Activated T-helper 1 cell treated with anti-CD3 and anti-CD28 coated beads, Interleukin-12 subunit alpha, Interleukin-12 subunit beta, Interleukin-2, Interleukin-4 antibody, amounts not matched to agents 30 ng/mL and 10 ng/mL and 1 ng/mL, durations not matched to agents 14 hours and 24 hours and 36 hours (primary cell): ENCODE measurements around the gene RANGAP1. TPM values are rescaled to one million over a fixed set of nuclear protein-coding genes. Genes with fewer than 3 reads are reported as not detected.

ENCODE experiments used
- DNase-seq: peaks from one replicate; pipeline ENCODE4 v3.0.0; 2021; ENCODE audit warnings: low spot score
- H3K27ac Mint-ChIP-seq: one replicate; pipeline ENCODE4 v1.8.0; 2021; ENCODE audit warnings: mild to moderate bottlenecking, mixed read lengths
- H3K27me3 Mint-ChIP-seq: one replicate; pipeline ENCODE4 v1.8.0; 2022; ENCODE audit warnings: mild to moderate bottlenecking, moderate library complexity, mixed read lengths; ENCODE audit not compliant: insufficient read depth
- H3K36me3 Mint-ChIP-seq: one replicate; pipeline ENCODE4 v1.8.0; 2021; ENCODE audit warnings: low read depth, mixed read lengths
- H3K4me1 Mint-ChIP-seq: one replicate; pipeline ENCODE4 v1.8.0; 2021; ENCODE audit warnings: low read depth, mixed read lengths
- H3K4me3 Mint-ChIP-seq: one replicate; pipeline ENCODE4 v1.8.0; 2021; ENCODE audit warnings: mild to moderate bottlenecking, moderate library complexity, mixed read lengths
- H3K9me3 Mint-ChIP-seq: one replicate; pipeline ENCODE4 v1.8.0; 2021; ENCODE audit warnings: mixed read lengths
- intact Hi-C: fragments of 100-400 bp; cut with micrococcal nuclease; formaldehyde crosslinking; loops from one replicate; pipeline ENCODE4 v1.15.1; 2024
- total RNA-seq: library from RNA; stranded (reverse); gene quantifications from 2 replicates; pipeline ENCODE4 v1.2.3, GENCODE V29; 2022

RANGAP1 gene
- total RNA-seq, 1 donor from 2014 or later, result 197 TPM

DNA sequence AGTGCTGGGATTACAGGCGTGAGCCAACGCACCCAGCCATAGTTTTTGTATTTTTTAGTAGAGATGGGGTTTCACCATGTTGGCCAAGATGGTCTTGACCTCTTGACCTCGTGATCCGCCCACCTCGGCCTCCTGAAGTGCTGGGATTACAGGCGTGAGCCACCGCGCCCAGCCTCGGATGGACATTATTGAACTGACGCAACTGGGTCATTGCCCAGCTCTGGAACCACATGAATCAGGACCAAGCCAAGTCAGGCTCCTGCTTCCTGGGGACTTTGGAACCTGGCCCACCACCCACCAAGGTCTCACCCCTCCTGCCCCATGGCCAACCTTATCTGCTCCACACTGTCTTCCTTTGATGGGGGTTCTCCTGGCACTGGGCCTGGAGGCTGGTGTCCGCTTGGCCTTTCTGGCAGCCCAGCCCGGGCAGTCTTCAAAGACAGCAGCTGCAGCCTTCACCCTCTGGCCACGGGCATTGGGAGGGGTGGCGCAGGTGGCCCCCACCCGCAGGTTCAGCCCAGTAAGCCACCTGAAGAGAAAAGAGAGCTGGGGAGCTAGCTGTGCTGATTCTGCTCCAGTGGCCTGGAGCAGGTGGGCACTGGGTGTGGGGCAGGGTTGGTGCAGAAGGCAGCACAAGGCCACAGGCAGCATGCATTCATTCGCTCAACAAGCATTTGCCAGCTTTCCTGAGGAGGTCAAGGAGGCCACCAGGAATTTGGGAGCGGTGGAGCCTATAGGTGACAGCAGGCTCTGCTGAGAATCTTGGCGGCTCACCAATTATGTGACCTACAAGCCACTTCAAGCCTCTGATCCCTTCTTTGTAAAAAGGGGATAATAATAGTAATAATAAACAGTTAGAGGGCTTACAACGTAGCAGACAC lies 50.9 kb downstream of the RANGAP1 start:
- no peak overlapping the region for H3K27ac Mint-ChIP-seq
- peaks cover 2% of the 10 kb centered on the region for H3K27me3 Mint-ChIP-seq
- peaks cover 3% of the 10 kb centered on the region for H3K36me3 Mint-ChIP-seq
- intact Hi-C loops, result no loop called here
- H3K9me3 Mint-ChIP-seq, result no peaks in the 10 kb centered on the region
- no peaks in the 10 kb centered on the region for H3K4me1 Mint-ChIP-seq
- H3K4me3 Mint-ChIP-seq, result no peak overlapping the region
- no peak for DNase-seq

DNA sequence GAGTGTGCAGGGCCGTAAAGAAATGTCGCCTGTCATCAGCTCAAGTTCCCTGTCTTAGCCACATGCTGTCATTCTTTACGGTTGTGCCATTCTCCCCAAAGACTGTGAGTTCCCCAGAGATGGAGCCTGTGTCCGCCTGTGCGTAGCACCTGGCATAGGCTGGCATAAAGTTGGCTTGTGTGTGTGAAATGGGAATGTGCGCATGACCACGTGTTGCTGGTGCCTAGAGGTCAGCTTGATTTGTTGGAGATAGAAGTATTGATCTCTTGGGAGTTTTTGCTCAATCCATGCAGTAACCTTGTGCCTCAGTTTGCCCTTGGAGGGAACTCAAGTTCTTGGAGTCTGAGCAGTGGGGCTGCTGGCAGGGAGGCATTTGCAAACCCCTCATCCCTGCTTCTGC lies 54.6 kb downstream of the RANGAP1 start:
- Mint-ChIP-seq H3K36me3 (peaks cover 8% of the 10 kb centered on the region), H3K9me3 (no peaks in the 10 kb centered on the region), H3K4me1 (no peaks in the 10 kb centered on the region), H3K4me3 (no peak overlapping the region), H3K27me3 (no peaks in the 10 kb centered on the region), H3K27ac (no peak overlapping the region)
- no peak for DNase-seq
- intact Hi-C loops, result no loop called here

DNA sequence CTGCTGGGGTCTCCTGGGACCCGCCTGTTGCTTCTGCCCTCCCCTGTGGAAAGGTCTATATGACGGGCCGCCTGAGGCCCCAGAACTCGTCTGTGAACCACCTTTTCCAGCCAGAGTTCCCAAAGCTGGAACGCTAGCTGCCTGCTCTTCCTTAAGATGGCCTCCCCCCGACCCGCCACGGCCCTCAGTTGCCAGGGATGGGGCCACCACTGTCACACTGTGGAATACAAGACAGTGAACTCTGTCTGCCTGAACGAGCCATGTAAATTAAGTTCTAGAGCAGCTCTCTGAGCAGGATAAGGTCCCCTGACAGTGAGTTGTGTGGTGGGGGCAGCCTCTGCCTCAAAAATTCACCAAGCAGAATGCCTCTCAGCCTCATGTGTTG lies 55.6 kb downstream of the RANGAP1 start:
- intact Hi-C loops, result no loop called here
- Mint-ChIP-seq H3K4me3 (no peak overlapping the region), H3K36me3 (peaks cover 11% of the 10 kb centered on the region), H3K9me3 (no peaks in the 10 kb centered on the region), H3K27ac (no peak overlapping the region), H3K27me3 (no peaks in the 10 kb centered on the region), H3K4me1 (no peaks in the 10 kb centered on the region)
- DNase-seq, result no peak

DNA sequence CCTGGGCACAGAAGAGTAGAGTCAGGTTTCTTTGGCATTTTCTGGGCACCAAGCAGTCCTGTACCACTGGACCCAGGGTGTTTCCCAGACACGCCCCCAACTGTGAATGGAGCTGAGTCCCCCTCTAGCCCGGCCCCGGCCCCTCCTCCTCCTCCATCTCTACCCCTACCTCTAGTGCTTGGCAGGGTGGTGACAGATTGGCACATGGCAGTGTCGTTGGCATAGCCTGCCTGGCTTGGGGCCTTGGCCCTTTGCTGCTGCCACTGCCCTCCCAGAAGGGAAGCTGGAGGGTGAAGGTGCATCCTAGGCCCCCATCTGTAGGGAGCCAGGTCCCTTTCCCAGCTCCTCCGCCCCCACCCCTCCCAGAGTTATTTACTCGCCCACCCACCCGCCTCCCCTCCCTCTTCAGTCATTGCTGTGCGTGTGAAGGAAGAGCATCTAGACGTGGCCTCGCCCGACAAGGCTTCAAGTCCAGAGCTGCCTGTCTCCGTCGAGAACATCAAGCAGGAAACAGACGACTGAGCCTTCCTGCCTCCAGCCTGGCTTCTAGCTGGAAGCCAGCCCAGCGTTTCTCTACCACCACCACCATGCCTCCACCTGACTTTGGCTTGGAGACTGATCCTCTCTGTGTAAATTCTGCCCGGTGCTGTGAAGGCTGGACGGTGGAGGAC lies 56.1 kb downstream of the RANGAP1 start:
- no peak overlapping the region for H3K4me3 Mint-ChIP-seq
- H3K4me1 Mint-ChIP-seq, result no peaks in the 10 kb centered on the region
- H3K9me3 Mint-ChIP-seq, result no peaks in the 10 kb centered on the region
- no peaks in the 10 kb centered on the region for H3K27me3 Mint-ChIP-seq
- intact Hi-C loops, result no loop called here
- no peak overlapping the region for H3K27ac Mint-ChIP-seq
- DNase-seq, result no peak
- peaks cover 15% of the 10 kb centered on the region for H3K36me3 Mint-ChIP-seq

DNA sequence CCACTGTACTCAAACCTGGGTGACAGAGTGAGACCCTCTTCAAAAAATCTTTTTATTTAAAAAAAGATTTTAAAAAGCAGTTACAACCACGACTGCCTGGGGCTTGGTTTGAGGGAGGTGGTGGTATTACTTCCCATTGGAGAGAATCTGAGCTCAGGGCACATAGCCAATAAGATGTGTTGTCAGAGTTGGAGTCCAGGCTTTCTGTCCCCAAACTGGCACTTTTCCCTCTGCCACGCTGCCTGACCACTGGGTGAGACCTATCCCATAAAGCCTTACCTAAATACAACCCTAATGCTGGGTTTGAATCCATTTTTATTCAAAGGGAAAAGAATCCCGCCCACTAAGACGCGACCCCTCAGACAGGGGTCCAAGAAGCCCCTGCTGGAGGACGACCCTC lies 56.8 kb downstream of the RANGAP1 start:
- Mint-ChIP-seq H3K4me3 (no peak overlapping the region), H3K27me3 (no peaks in the 10 kb centered on the region), H3K4me1 (no peaks in the 10 kb centered on the region), H3K36me3 (peaks cover 15% of the 10 kb centered on the region), H3K27ac (no peak overlapping the region), H3K9me3 (no peaks in the 10 kb centered on the region)
- intact Hi-C loops, result no loop called here
- DNase-seq, result no peak

DNA sequence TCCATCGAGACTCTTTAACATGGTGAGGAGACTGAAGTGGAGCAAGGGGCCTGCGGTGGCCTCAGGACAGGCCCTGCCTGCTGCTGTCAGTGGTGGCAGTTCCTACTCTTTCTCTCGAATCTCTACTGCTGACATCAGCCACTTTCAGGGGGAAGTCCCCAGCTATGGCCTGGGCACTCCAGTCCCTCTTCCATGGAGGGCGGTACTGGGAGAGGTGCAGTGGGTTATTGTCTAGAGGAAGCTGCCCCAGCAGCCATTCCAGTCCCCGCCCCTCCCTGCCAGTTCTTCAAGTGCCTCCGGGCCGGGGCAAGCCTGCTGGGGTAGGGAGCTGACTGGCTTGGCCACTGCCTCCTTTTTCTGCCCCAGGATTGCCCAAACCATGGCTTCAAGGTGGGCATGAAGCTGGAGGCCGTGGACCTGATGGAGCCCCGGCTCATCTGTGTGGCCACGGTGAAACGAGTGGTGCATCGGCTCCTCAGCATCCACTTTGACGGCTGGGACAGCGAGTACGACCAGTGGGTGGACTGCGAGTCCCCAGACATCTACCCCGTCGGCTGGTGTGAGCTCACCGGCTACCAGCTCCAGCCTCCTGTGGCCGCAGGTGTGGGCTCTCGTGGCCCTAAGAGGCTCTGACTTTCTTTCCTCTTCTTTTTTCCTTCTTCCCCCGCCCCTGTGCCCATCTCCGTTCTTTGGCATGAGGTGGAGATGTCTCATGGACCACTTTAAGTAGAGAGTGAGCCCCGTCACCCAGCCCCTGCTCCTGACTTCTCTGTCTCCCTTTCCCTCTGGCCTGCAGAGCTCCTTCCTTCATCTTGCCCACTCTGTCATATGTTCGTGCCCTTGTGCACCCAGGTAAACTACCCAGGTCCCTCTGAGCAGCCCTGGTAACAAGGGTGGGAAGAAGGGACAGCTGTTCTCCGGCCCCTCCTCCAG lies 59.0 kb downstream of the RANGAP1 start:
- Mint-ChIP-seq H3K4me1 (no peaks in the 10 kb centered on the region), H3K27me3 (no peaks in the 10 kb centered on the region), H3K27ac (no peak overlapping the region), H3K36me3 (peaks cover 18% of the 10 kb centered on the region), H3K9me3 (no peaks in the 10 kb centered on the region), H3K4me3 (no peak overlapping the region)
- DNase-seq, result no peak
- intact Hi-C loops, result no loop called here

DNA sequence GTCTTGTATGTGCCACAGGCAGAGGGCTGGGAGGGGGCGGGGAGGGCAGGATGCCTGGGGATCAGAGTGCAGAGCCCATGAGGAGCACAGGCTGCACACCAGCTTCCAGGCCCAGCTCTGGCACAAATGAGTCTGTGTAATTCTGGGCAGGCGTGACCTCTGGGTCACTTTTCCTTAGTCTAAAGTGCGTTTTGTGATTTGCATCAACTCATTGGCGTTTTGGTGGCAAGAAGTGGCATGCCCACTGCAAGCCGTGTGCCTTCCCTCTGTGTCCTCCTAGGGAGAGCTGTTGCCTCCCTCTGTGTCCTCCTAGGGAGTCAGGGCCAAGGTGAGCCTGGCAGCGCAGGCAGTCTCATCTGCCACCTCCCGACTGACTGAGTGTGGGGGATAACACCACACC lies 62.5 kb downstream of the RANGAP1 start:
- H3K4me3 Mint-ChIP-seq, result no peak overlapping the region
- H3K27ac Mint-ChIP-seq, result no peak overlapping the region
- DNase-seq, result no peak
- intact Hi-C loops, result no loop called here
- no peaks in the 10 kb centered on the region for H3K27me3 Mint-ChIP-seq
- H3K4me1 Mint-ChIP-seq, result no peaks in the 10 kb centered on the region
- peaks cover 24% of the 10 kb centered on the region for H3K36me3 Mint-ChIP-seq
- no peaks in the 10 kb centered on the region for H3K9me3 Mint-ChIP-seq

DNA sequence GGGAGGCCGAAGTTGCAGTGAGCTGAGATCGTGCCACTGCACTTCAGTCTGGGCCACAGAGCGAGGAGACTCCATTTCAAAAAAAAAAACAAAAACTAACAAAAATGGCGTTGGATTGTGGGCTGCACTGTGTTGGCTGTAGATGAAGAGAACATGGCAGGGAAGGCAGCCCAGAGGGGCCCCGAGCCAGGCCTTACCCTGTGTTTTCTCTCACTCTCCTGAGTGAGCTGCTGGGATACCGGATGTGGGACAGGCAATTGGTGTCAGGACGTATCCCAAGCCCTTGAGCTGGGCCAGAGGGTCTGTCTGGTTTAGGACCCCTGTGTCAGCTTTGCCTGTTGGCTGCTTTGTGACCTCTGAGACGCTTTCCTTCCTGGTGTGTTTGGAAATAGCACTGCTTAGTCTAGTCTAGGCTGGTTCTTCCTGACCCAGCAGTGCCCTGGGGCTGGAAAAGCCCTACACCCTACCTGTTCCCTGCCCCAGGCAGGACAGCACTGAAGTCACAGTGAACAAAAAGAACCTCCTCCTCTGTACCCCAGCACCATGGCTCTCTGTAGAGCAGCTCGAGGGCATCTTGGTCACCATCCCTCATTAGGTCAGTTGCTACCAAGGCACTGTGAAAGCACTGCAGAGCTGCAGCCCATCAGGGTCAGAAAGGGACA lies 63.0 kb downstream of the RANGAP1 start:
- Mint-ChIP-seq H3K4me3 (no peak overlapping the region), H3K27me3 (no peaks in the 10 kb centered on the region), H3K36me3 (peaks cover 25% of the 10 kb centered on the region), H3K4me1 (peaks cover 2% of the 10 kb centered on the region), H3K27ac (no peak overlapping the region), H3K9me3 (no peaks in the 10 kb centered on the region)
- intact Hi-C loops, result no loop called here
- DNase-seq, result no peak

DNA sequence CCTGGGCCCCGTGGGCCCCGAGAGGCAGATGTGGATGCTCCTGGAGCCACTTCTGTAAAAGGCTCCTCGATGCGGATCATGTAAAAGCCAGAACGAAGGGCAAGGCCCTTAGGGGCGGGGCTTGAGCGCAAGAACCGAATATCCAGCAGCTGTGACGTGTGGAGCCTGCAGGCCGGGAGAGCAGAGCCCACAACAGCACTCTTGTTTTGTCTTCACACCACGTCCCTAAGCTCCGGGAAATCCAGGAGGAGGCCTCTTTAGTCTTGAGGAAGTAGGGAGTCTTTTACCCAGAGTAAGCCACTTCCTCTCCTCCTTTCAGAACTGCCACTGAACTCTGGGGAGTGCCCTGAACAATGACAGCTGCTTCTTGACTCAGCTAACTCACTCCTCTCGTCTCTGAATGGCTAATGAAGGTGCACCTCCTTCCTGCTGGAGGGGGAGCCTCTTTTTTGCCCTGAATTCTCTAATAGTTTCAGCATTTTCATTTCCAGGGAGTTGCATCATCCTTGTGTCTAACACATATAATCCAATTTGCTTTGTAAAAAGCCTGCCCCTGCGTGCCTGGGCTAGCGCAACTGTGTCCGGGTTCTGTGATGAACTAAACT lies 68.3 kb downstream of the RANGAP1 start:
- Mint-ChIP-seq H3K27ac (peak overlapping the region; percentile 75), H3K36me3 (peaks cover 41% of the 10 kb centered on the region)
- intact Hi-C loops, result loop anchor here (1.0 to 2.0 kb wide), 2 partner anchors 12 to 21 kb away; partner anchors contain the start of gene L3MBTL2

DNA sequence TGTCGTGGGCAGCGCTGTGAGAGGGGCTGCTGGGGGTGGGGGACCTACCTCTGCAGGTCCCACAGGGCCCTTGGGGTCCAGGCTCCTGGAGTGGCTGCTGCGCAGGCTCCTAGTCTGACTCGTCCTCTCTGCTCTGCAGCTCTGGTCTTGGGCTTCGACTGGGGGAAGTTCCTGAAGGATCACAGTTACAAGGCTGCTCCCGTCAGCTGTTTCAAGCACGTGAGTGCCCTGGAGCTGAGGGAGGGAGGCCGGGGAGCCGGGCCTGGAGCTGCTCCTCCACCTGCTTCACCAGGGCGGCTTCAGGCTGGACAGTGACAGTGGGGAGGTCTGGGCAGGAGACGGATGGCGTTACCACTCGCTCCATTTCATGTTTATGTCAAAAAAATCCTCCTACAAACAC lies 69.0 kb downstream of the RANGAP1 start:
- peaks cover 42% of the 10 kb centered on the region for H3K36me3 Mint-ChIP-seq
- H3K27ac Mint-ChIP-seq, result peak overlapping the region; percentile 75
- H3K27me3 Mint-ChIP-seq, result no peaks in the 10 kb centered on the region
- H3K4me3 Mint-ChIP-seq, result peak overlapping the region; percentile 65
- no peaks in the 10 kb centered on the region for H3K9me3 Mint-ChIP-seq
- intact Hi-C loops, result loop anchor here (1.0 to 2.0 kb wide), 2 partner anchors 12 to 20 kb away; partner anchors contain the start of gene L3MBTL2
- DNase-seq, result no peak
- peaks cover 28% of the 10 kb centered on the region for H3K4me1 Mint-ChIP-seq

More for the DNA sequence above, 68.3 kb downstream of the RANGAP1 start:
- DNase-seq, result peak; percentile 44
- H3K27me3 Mint-ChIP-seq, result no peaks in the 10 kb centered on the region
- no peaks in the 10 kb centered on the region for H3K9me3 Mint-ChIP-seq
- H3K4me1 Mint-ChIP-seq, result peaks cover 28% of the 10 kb centered on the region
- H3K4me3 Mint-ChIP-seq, result peak overlapping the region; percentile 59

DNA sequence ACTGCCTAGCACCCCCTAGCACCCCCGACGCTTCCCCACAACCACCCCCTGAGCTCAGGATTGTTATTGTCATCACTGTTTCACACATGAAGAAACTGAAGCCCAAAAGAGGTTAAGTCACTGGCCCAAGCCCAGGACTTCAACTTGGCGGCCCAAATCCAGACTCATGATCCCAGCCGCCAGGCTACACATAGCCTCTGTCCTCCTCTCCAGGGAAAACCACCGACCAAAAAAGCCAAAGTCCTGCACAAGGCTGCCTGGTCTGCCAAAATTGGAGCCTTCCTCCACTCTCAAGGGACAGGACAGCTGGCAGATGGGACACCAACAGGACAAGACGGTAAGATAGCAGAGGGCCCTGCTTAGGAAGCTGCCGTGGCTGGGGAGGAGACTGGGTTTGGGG lies 70.1 kb downstream of the RANGAP1 start:
- peak overlapping the region; percentile 58 for H3K27ac Mint-ChIP-seq
- no peaks in the 10 kb centered on the region for H3K9me3 Mint-ChIP-seq
- H3K4me3 Mint-ChIP-seq, result peak overlapping the region; percentile 65
- intact Hi-C loops, result loop anchor here (2.0 kb wide), 1 partner anchor 19 kb away; no protein-coding TSS in a partner anchor
- no peaks in the 10 kb centered on the region for H3K27me3 Mint-ChIP-seq
- peaks cover 37% of the 10 kb centered on the region for H3K36me3 Mint-ChIP-seq
- H3K4me1 Mint-ChIP-seq, result peaks cover 28% of the 10 kb centered on the region
- DNase-seq, result no peak

DNA sequence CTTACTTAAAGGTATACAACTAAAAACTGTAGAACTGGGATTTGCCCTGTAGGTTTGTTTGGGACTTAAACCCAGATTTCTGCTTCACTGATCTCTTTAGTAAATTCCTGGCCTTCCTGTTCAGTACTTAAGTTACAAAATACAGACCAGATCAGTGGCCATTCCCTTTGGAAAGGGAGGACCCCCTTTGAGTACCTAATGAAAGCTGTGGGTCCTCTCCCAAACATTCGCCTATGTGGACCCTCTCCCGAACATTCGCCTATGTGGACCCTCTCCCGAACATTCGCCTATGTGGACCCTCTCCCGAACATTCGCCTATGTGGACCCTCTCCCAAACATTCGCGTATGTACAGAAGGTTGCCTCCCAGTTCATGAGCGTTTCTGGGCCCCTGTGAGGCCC lies 70.6 kb downstream of the RANGAP1 start:
- Mint-ChIP-seq H3K4me1 (peaks cover 28% of the 10 kb centered on the region), H3K9me3 (no peaks in the 10 kb centered on the region), H3K36me3 (peaks cover 41% of the 10 kb centered on the region), H3K27ac (peak overlapping the region; percentile 58), H3K27me3 (no peaks in the 10 kb centered on the region), H3K4me3 (no peak overlapping the region)
- intact Hi-C loops, result no loop called here
- DNase-seq, result no peak
